CD14-positive monocyte (primary cell): Measurements from ENCODE around the gene RUFY1. TPM values are rescaled to one million over a fixed set of nuclear protein-coding genes. Genes with fewer than 3 reads are reported as not detected.
"Not testable (repeated sequence)": the region's sequence is repeated elsewhere in the genome, so short reads cannot be mapped to it uniquely, and the experiment has no call there.

Source experiments
- DNase-seq, 3 donors: peaks; one replicate each; pipeline ENCODE4 v3.0.0-alpha.2; 2011 to 2022
- H2AFZ ChIP-seq: 2 replicates; pipeline ENCODE4 v1.6.0; 2012; ENCODE audit warnings: mild to moderate bottlenecking, low read depth, low read length, inconsistent platforms; ENCODE audit not compliant: insufficient read depth, poor library complexity, severe bottlenecking
- H3K27ac ChIP-seq, 2 donors: 1 replicate in 1 of 2; 2 replicates in 1 of 2; pipeline ENCODE4 v1.5.1; 2012 to 2013; ENCODE audit warnings: low read length in 2 of 2, control low read depth in 1 of 2, inconsistent platforms in 1 of 2, low read depth in 1 of 2, mild to moderate bottlenecking in 1 of 2
- H3K27me3 ChIP-seq, 2 donors: one replicate each; pipeline versions ENCODE4 v1.6.0 to v1.6.1; 2011 to 2013; ENCODE audit warnings: low read length in 2 of 2; ENCODE audit not compliant: control insufficient read depth in 2 of 2, insufficient read depth in 2 of 2
- H3K36me3 ChIP-seq, 2 donors: replicated peaks in 1 of 2; 1 replicate in 1 of 2; 2 replicates in 1 of 2; pipeline versions ENCODE4 v1.5.1 to v1.6.1; 2012 to 2013; ENCODE audit warnings: low read length in 2 of 2, control low read depth in 1 of 2, inconsistent platforms in 1 of 2, mild to moderate bottlenecking in 1 of 2; ENCODE audit not compliant: insufficient read depth in 2 of 2, control insufficient read depth in 1 of 2
- H3K4me1 ChIP-seq, 2 donors: 1 replicate in 1 of 2; 2 replicates in 1 of 2; pipeline versions ENCODE4 v1.5.1 to v1.6.1; 2012 to 2013; ENCODE audit warnings: low read length in 2 of 2, control low read depth in 1 of 2, inconsistent platforms in 1 of 2, mild to moderate bottlenecking in 1 of 2, moderate library complexity in 1 of 2; ENCODE audit not compliant: insufficient read depth in 2 of 2, control insufficient read depth in 1 of 2
- H3K4me2 ChIP-seq: replicated peaks from 2 replicates; pipeline ENCODE3; 2012; ENCODE audit warnings: low read length, moderate library complexity, mild to moderate bottlenecking; ENCODE audit not compliant: poor library complexity, severe bottlenecking; ENCODE audit errors: extremely low read depth
- H3K4me3 ChIP-seq, 3 experiments: fragments of 200-600 bp in 1 of 3; sonication (generic) in 1 of 3; replicated peaks in 1 of 3; 1 replicate in 2 of 3; 2 replicates in 1 of 3; pipeline ENCODE4 v1.5.1; 2011 to 2013; ENCODE audit warnings: low read length in 3 of 3, mild to moderate bottlenecking in 3 of 3, control low read depth in 2 of 3, low read depth in 2 of 3, inconsistent platforms in 1 of 3, moderate library complexity in 1 of 3
- H3K79me2 ChIP-seq: 2 replicates; pipeline ENCODE4 v1.6.0; 2012; ENCODE audit warnings: mild to moderate bottlenecking, control low read depth, inconsistent platforms, low read length, moderate library complexity; ENCODE audit not compliant: insufficient read depth
- H3K9ac ChIP-seq: 2 replicates; pipeline ENCODE4 v1.6.0; 2017; ENCODE audit warnings: low read length, mild to moderate bottlenecking; ENCODE audit not compliant: insufficient read depth, poor library complexity, severe bottlenecking
- H3K9me3 ChIP-seq, 2 donors: replicated peaks in 1 of 2; 1 replicate in 1 of 2; 2 replicates in 1 of 2; pipeline versions ENCODE4 v1.5.1 to v1.6.1; 2012 to 2013; ENCODE audit warnings: low read length in 2 of 2, control low read depth in 1 of 2; ENCODE audit not compliant: control insufficient read depth in 1 of 2, insufficient read depth in 1 of 2
- H4K20me1 ChIP-seq: 2 replicates; pipeline ENCODE4 v1.6.0; 2012; ENCODE audit warnings: mild to moderate bottlenecking, low read length, control low read depth, moderate library complexity; ENCODE audit not compliant: insufficient read depth
- H3K27ac Mint-ChIP-seq, 7 donors: one replicate each; pipeline ENCODE4 v1.8.0; 2020; ENCODE audit warnings: mild to moderate bottlenecking in 7 of 7, mixed read lengths in 7 of 7, moderate library complexity in 6 of 7, inconsistent platforms in 2 of 7
- H3K27me3 Mint-ChIP-seq, 3 donors: one replicate each; pipeline ENCODE4 v1.8.0; 2021 to 2022; ENCODE audit warnings: low read depth in 3 of 3, mild to moderate bottlenecking in 3 of 3, mixed read lengths in 3 of 3, moderate library complexity in 3 of 3, inconsistent platforms in 1 of 3
- H3K36me3 Mint-ChIP-seq, 2 donors: one replicate each; pipeline ENCODE4 v1.8.0; 2020; ENCODE audit warnings: mixed read lengths in 2 of 2, inconsistent platforms in 1 of 2, mild to moderate bottlenecking in 1 of 2
- H3K4me1 Mint-ChIP-seq: one replicate; pipeline ENCODE4 v1.8.0; 2020; ENCODE audit warnings: mild to moderate bottlenecking, mixed read lengths
- H3K4me3 Mint-ChIP-seq, 2 donors: one replicate each; pipeline ENCODE4 v1.8.0; 2020; ENCODE audit warnings: mild to moderate bottlenecking in 2 of 2, mixed read lengths in 2 of 2, moderate library complexity in 1 of 2
- H3K9me3 Mint-ChIP-seq, 7 donors: one replicate each; pipeline ENCODE4 v1.8.0; 2020 to 2022; ENCODE audit warnings: mixed read lengths in 7 of 7, mild to moderate bottlenecking in 6 of 7, moderate library complexity in 6 of 7, inconsistent platforms in 2 of 7
- CTCF ChIP-seq: fragments of 200-600 bp; IDR thresholded peaks from one replicate; pipeline ENCODE4 v1.8.0; 2022; ENCODE audit warnings: antibody characterized with exemption, mild to moderate bottlenecking
- WGBS: methylation state at CpG from one replicate; pipeline ENCODE4 v1.1.5; 2013; ENCODE audit warnings: missing lambda C conversion rate; ENCODE audit not compliant: insufficient coverage; 5-methylcytosine and 5-hydroxymethylcytosine counted together
- intact Hi-C, 2 donors: fragments of 100-400 bp; cut with micrococcal nuclease; formaldehyde crosslinking; loops; one replicate each; pipeline versions ENCODE4 v1.15.0 to v1.15.1; 2023
- polyA plus RNA-seq, 3 donors: library from polyadenylated mRNA; depleted of rRNA in 1 of 3; unstranded in 2 of 3; stranded (reverse) in 1 of 3; fragments of 300-500 nt in 2 of 3; fragments of >200 nt in 1 of 3; fragmentation: Illumina TruSeq in 2 of 3; gene quantifications; 1 replicate in 2 of 3; 2 replicates in 1 of 3; pipeline ENCODE4 v1.2.3, GENCODE V29; 2012 to 2021

RUFY1 gene
- polyA plus RNA-seq, 3 donors, result 26.9 to 29.3 (median 28.8) TPM

GRCh38 chr5:179536676-179537075 lies 13.7 kb upstream of the RUFY1 start:
- Histone ChIP-seq H3K79me2 (no peaks in the 10 kb centered on the region), H3K27ac (no peak overlapping the region), H2AFZ (no peak overlapping the region), H3K4me1 (peaks cover 0 to 8% of the 10 kb centered on the region in 2 donors), H3K4me2 (no peak overlapping the region), H3K36me3 (no peaks in the 10 kb centered on the region), H4K20me1 (no peaks in the 10 kb centered on the region), H3K9me3 (no peaks in the 10 kb centered on the region), H3K27me3 (no peaks in the 10 kb centered on the region), H3K9ac (no peak overlapping the region), H3K4me3 (no peak overlapping the region)
- no peak for TF ChIP-seq CTCF
- Mint-ChIP-seq H3K36me3 (peaks cover 0 to 8% of the 10 kb centered on the region in 2 donors), H3K4me1 (peaks cover 15% of the 10 kb centered on the region), H3K27me3 (no peaks in the 10 kb centered on the region), H3K9me3 (no peaks in the 10 kb centered on the region), H3K27ac (no peak overlapping the region), H3K4me3 (no peak overlapping the region)
- intact Hi-C loops, result no loop called here
- DNase-seq, result no peak
- no CpG with 5 or more reads among the region's 6 CpGs for WGBS

GRCh38 chr5:179542170-179542569 lies 8.2 kb upstream of the RUFY1 start:
- Histone ChIP-seq H3K27me3 (no peaks in the 10 kb centered on the region), H3K36me3 (no peaks in the 10 kb centered on the region), H4K20me1 (no peaks in the 10 kb centered on the region), H3K9me3 (no peaks in the 10 kb centered on the region), H3K79me2 (no peaks in the 10 kb centered on the region), H2AFZ (no peak overlapping the region), H3K4me1 (peaks cover 3 to 7% of the 10 kb centered on the region in 2 donors), H3K4me3 (no peak overlapping the region), H3K4me2 (no peak overlapping the region), H3K27ac (no peak overlapping the region), H3K9ac (no peak overlapping the region)
- intact Hi-C loops, result no loop called here
- 80% methylated on average over 1 of the region's 7 CpGs for WGBS
- Mint-ChIP-seq H3K36me3 (peaks cover 0 to 3% of the 10 kb centered on the region in 2 donors), H3K4me3 (no peak overlapping the region), H3K27ac (peak overlapping the region in 1 of 7 donors; percentile 47), H3K4me1 (peaks cover 4% of the 10 kb centered on the region), H3K27me3 (peaks cover 0 to 4% (median 0%) of the 10 kb centered on the region in 3 donors), H3K9me3 (peaks cover 0 to 3% (median 0%) of the 10 kb centered on the region in 7 donors)
- no peak for TF ChIP-seq CTCF
- DNase-seq, result no peak

- H3K9me3 Mint-ChIP-seq, DNase-seq, H3K4me1 ChIP-seq, H3K27me3 ChIP-seq, H3K4me3 Mint-ChIP-seq, H3K79me2 ChIP-seq, H3K27ac ChIP-seq, H3K9ac ChIP-seq, H3K9me3 ChIP-seq, H3K4me2 ChIP-seq, H4K20me1 ChIP-seq, H3K27ac Mint-ChIP-seq, H2AFZ ChIP-seq, H3K4me1 Mint-ChIP-seq, H3K4me3 ChIP-seq, intact Hi-C loops, H3K36me3 Mint-ChIP-seq, H3K36me3 ChIP-seq, H3K27me3 Mint-ChIP-seq: not testable (repeated sequence)
- WGBS, result 99% methylated on average over 7 of the region's 15 CpGs
Observed at GRCh38 chr5:179543275-179543674, 7.1 kb upstream of the RUFY1 start.
